ENCODE data around the gene KCNQ4.

Gene KCNQ4

GRCh38 chr1:40844079-40844478 lies 60.5 kb downstream of the KCNQ4 start:
- no peaks in the 10 kb centered on the region for H3K27me3 Mint-ChIP-seq
- H3K27ac Mint-ChIP-seq, result no peak overlapping the region
- no peak overlapping the region for H3K4me3 Mint-ChIP-seq
- no peaks in the 10 kb centered on the region for H3K9me3 Mint-ChIP-seq
- H3K36me3 Mint-ChIP-seq, result no peaks in the 10 kb centered on the region
- peaks cover 31% of the 10 kb centered on the region for H3K4me1 Mint-ChIP-seq

DNA sequence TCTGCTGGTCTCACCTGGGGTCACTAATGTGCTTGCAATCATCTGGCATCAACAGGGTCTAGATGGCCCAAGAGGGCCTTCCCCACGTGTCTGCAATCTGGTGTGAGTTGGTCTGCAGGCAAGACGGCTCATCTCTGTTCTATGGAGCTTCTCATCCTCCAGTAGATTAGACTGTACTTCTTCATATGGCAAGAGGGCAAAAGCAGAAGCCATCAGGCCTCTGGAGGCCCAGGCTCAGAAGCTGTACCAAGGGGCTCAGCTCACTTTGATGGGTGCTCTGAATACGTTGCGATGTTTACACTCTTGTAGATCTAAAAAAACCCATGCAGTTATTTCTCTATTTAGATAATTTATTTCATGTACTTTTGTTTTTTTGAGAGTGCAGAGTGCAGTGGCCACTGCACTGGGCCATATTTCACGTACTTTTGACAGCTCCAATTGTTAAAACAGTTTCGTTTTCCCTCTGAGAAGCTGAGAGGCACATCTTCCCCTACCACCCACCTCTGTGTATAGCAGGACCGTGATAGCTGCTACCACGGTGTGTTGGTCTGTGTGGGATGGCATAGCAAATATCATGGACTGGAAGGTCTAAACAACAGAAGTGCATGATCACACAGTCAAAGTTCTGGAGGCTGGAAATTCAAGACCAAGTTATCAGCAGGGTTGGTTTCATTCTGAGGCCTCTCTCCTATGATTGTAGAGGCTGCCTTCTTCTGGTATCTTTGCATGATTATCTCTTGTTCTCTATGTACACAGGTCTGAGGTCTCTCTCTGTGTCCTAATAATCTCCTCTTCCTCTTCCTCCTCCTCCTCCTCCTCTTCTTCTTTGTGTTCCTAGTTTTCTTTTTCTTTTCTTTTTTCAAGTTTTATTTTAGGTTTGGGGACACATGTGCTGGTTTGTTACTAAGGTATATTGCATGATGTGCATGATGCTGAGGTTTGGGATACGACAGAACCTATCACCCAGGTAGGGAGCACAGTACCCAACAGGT lies 61.6 kb downstream of the KCNQ4 start:
- H3K4me3 Mint-ChIP-seq, result no peak overlapping the region
- H3K36me3 Mint-ChIP-seq, result no peaks in the 10 kb centered on the region
- H3K9me3 Mint-ChIP-seq, result no peaks in the 10 kb centered on the region
- no peaks in the 10 kb centered on the region for H3K27me3 Mint-ChIP-seq
- peaks cover 36% of the 10 kb centered on the region for H3K4me1 Mint-ChIP-seq
- no peak overlapping the region for H3K27ac Mint-ChIP-seq

- Mint-ChIP-seq H3K36me3 (no peaks in the 10 kb centered on the region), H3K27ac (no peak overlapping the region), H3K9me3 (no peaks in the 10 kb centered on the region), H3K27me3 (no peaks in the 10 kb centered on the region), H3K4me3 (no peak overlapping the region), H3K4me1 (peaks cover 28% of the 10 kb centered on the region)
Observed at GRCh38 chr1:40845895-40846294, 62.3 kb downstream of the KCNQ4 start.

GRCh38 chr1:40847023-40847745 lies 63.6 kb downstream of the KCNQ4 start:
- Mint-ChIP-seq H3K4me3 (no peak overlapping the region), H3K4me1 (peaks cover 22% of the 10 kb centered on the region), H3K9me3 (no peaks in the 10 kb centered on the region), H3K27me3 (no peaks in the 10 kb centered on the region), H3K27ac (no peak overlapping the region), H3K36me3 (no peaks in the 10 kb centered on the region)

DNA sequence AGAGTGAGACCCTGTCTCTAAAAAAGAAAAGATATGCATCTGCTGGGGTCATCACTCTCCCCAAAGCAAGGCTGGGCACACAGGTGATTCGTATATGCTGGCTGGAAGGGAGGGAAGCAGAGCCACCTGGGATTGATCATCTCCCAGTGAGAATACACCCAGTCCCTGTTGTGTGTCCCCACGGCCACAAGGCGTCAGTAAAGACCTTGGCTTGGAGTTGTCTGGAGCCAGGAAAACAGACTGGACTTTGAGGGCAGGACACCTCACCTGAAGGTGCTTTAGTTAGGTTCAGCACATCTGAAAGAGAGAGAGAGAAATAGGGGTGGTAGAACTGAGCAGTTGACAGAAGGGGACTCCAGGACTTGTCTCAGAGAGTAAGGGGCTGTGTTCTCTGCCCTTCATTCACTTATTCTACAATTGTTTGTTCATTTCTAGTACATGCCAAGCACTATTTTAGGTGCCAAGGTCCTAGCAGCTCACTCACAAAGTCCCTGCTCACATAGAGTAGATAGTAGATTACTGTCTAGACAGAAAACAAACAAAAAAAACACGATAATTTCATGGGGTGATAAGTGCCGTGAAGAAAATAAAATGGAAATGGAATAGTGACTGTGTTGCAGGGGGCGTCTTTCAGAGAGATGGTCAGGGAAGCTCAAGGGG lies 65.1 kb downstream of the KCNQ4 start:
- no peaks in the 10 kb centered on the region for H3K36me3 Mint-ChIP-seq
- H3K27ac Mint-ChIP-seq, result no peak overlapping the region
- peaks cover 22% of the 10 kb centered on the region for H3K4me1 Mint-ChIP-seq
- H3K27me3 Mint-ChIP-seq, result no peaks in the 10 kb centered on the region
- no peak overlapping the region for H3K4me3 Mint-ChIP-seq
- no peaks in the 10 kb centered on the region for H3K9me3 Mint-ChIP-seq

GRCh38 chr1:40849801-40850592 lies 66.4 kb downstream of the KCNQ4 start:
- Mint-ChIP-seq H3K4me1 (peaks cover 18% of the 10 kb centered on the region), H3K36me3 (no peaks in the 10 kb centered on the region), H3K27ac (no peak overlapping the region), H3K9me3 (no peaks in the 10 kb centered on the region), H3K4me3 (peak overlapping the region; percentile 31), H3K27me3 (no peaks in the 10 kb centered on the region)

DNA sequence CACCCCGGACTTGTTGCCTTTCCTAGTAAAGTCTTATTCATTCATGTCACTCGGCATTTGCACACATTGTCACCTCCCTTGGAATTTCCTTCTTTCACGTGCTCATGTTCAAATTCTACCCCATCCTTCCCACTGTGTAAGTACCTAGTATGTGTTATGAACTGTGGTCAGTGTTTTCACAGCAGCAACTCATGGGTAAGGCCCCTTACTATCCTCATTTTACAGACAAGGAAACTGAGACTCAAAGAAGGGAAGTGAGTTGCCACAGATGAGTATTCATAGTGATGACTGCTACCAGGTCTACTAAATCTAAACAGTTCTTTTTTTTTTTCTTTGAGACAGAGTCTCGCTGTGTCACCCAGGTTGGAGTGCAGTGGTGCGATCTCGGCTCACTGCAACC lies 68.1 kb downstream of the KCNQ4 start:
- no peaks in the 10 kb centered on the region for H3K36me3 Mint-ChIP-seq
- no peaks in the 10 kb centered on the region for H3K9me3 Mint-ChIP-seq
- H3K27me3 Mint-ChIP-seq, result no peaks in the 10 kb centered on the region
- H3K4me3 Mint-ChIP-seq, result no peak overlapping the region
- H3K4me1 Mint-ChIP-seq, result peaks cover 10% of the 10 kb centered on the region
- no peak overlapping the region for H3K27ac Mint-ChIP-seq

- Mint-ChIP-seq H3K27ac (no peak overlapping the region), H3K4me1 (peaks cover 10% of the 10 kb centered on the region), H3K9me3 (no peaks in the 10 kb centered on the region), H3K4me3 (no peak overlapping the region), H3K27me3 (no peaks in the 10 kb centered on the region), H3K36me3 (no peaks in the 10 kb centered on the region)
Observed at GRCh38 chr1:40853113-40853884, 69.7 kb downstream of the KCNQ4 start.

GRCh38 chr1:40853885-40854170 lies 70.2 kb downstream of the KCNQ4 start:
- Mint-ChIP-seq H3K4me3 (no peak overlapping the region), H3K36me3 (no peaks in the 10 kb centered on the region), H3K4me1 (peaks cover 8% of the 10 kb centered on the region)

DNA sequence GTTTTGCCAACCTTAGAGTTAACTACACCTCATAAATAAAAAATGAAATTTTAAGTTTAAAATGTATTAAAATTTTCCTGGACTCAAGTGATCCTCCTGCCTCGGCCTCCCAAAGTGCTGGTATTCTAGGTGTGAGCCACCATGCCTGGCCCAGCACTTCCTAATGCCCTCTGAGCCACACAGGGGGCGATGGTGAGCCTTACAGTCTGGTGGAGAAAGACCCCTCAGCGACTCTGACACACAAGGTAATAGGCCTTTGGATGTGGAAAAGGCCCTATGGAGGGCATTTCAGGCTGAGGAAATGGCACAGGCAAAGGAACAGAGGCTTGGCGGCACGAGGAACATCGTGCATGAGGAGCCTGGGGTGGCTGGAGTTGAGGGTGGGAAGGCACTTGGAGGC lies 71.9 kb downstream of the KCNQ4 start:
- Mint-ChIP-seq H3K4me1 (no peaks in the 10 kb centered on the region), H3K27ac (no peak overlapping the region), H3K36me3 (no peaks in the 10 kb centered on the region), H3K27me3 (no peaks in the 10 kb centered on the region), H3K9me3 (no peaks in the 10 kb centered on the region), H3K4me3 (no peak overlapping the region)

More at GRCh38 chr1:40853885-40854170, 70.2 kb downstream of the KCNQ4 start:
- no peak overlapping the region for H3K27ac Mint-ChIP-seq
- H3K9me3 Mint-ChIP-seq, result no peaks in the 10 kb centered on the region
- H3K27me3 Mint-ChIP-seq, result no peaks in the 10 kb centered on the region

DNA sequence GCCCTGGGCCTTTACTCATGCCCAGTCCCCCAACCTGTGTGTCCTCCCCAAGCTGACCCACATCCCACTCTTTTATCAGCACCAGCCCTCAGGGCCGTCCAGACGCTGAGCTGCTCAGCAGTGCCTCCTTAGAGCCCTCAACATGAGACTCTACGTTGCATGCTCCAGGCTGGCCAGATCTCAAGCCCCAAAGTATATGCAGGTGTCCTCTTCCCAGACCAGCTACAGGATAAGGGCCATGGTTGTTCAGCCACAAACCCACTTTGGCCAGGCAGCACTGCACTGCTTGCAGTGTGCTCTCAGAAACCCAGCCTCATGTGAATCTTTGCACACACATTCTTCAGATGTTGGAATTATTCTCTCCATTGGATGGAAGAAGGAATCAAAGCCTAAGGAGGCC lies 72.5 kb downstream of the KCNQ4 start:
- H3K4me3 Mint-ChIP-seq, result no peak overlapping the region
- H3K4me1 Mint-ChIP-seq, result peaks cover 5% of the 10 kb centered on the region
- no peak overlapping the region for H3K27ac Mint-ChIP-seq
- no peaks in the 10 kb centered on the region for H3K27me3 Mint-ChIP-seq
- H3K9me3 Mint-ChIP-seq, result no peaks in the 10 kb centered on the region
- H3K36me3 Mint-ChIP-seq, result no peaks in the 10 kb centered on the region

GRCh38 chr1:40856656-40857302 lies 73.2 kb downstream of the KCNQ4 start:
- no peak overlapping the region for H3K27ac Mint-ChIP-seq
- H3K36me3 Mint-ChIP-seq, result no peaks in the 10 kb centered on the region
- no peaks in the 10 kb centered on the region for H3K9me3 Mint-ChIP-seq
- H3K27me3 Mint-ChIP-seq, result no peaks in the 10 kb centered on the region
- peaks cover 5% of the 10 kb centered on the region for H3K4me1 Mint-ChIP-seq
- no peak overlapping the region for H3K4me3 Mint-ChIP-seq

DNA sequence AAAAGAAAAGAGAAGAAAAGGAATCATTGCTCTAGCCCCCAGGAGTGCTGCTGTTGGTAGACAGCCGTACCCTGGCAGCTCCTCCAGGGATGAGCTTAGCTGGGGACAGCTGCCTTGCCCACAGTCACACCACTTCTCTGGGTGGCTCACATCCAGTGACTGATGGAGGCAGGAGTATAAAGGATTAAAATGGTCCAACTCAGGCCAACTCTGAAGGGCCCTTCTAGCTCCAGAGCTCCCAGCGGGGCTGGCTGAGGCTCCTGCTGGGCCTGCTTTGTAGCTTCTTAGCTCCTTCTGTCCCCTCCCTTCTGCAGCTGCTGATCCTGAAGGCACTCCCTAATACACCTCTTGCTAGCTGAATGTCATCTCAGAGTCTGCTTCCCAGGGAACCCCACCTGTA lies 74.2 kb downstream of the KCNQ4 start:
- no peaks in the 10 kb centered on the region for H3K9me3 Mint-ChIP-seq
- H3K36me3 Mint-ChIP-seq, result no peaks in the 10 kb centered on the region
- no peaks in the 10 kb centered on the region for H3K27me3 Mint-ChIP-seq
- no peak overlapping the region for H3K27ac Mint-ChIP-seq
- H3K4me3 Mint-ChIP-seq, result no peak overlapping the region
- peaks cover 9% of the 10 kb centered on the region for H3K4me1 Mint-ChIP-seq

- Mint-ChIP-seq H3K27me3 (no peaks in the 10 kb centered on the region), H3K36me3 (no peaks in the 10 kb centered on the region), H3K4me1 (peaks cover 12% of the 10 kb centered on the region), H3K9me3 (no peaks in the 10 kb centered on the region), H3K27ac (no peak overlapping the region), H3K4me3 (no peak overlapping the region)
Observed at GRCh38 chr1:40858856-40859416, 75.3 kb downstream of the KCNQ4 start.
